Duodenal mucosa (tissue), 2 donors: Measurements from ENCODE around the gene ROBO1.

Experiments used
- H3K27ac ChIP-seq: one replicate; pipeline ENCODE4 v1.7.0; 2013; ENCODE audit warnings: low read depth, low read length
- H3K27me3 ChIP-seq, 2 donors: one replicate each; pipeline ENCODE4 v1.7.0; 2013; ENCODE audit warnings: low read length in 2 of 2, control low read depth in 1 of 2; ENCODE audit not compliant: insufficient read depth in 2 of 2, control insufficient read depth in 1 of 2
- H3K36me3 ChIP-seq, 2 donors: one replicate each; pipeline ENCODE4 v1.7.0; 2013; ENCODE audit warnings: low read length in 2 of 2, control low read depth in 1 of 2; ENCODE audit not compliant: insufficient read depth in 2 of 2, control insufficient read depth in 1 of 2
- H3K4me1 ChIP-seq, 2 donors: one replicate each; pipeline ENCODE4 v1.7.0; 2013; ENCODE audit warnings: low read length in 2 of 2, control low read depth in 1 of 2; ENCODE audit not compliant: insufficient read depth in 2 of 2, control insufficient read depth in 1 of 2
- H3K4me3 ChIP-seq, 2 donors: one replicate each; pipeline ENCODE4 v1.7.0; 2013; ENCODE audit warnings: low read length in 2 of 2, low read depth in 1 of 2
- H3K9ac ChIP-seq, 2 donors: one replicate each; pipeline ENCODE4 v1.7.0; 2013; ENCODE audit warnings: low read length in 2 of 2, low read depth in 1 of 2
- H3K9me3 ChIP-seq, 2 donors: one replicate each; pipeline ENCODE4 v1.7.0; 2013; ENCODE audit warnings: low read length in 2 of 2, control low read depth in 1 of 2; ENCODE audit not compliant: control insufficient read depth in 1 of 2

Gene ROBO1

GRCh38 chr3:78912259-78912658 is 855.5 kb downstream of the ROBO1 start:
- Histone ChIP-seq H3K27me3 (no peaks in the 10 kb centered on the region), H3K4me1 (no peaks in the 10 kb centered on the region), H3K27ac (no peak overlapping the region), H3K9me3 (no peaks in the 10 kb centered on the region), H3K36me3 (no peaks in the 10 kb centered on the region), H3K9ac (no peak overlapping the region), H3K4me3 (no peak overlapping the region)

DNA sequence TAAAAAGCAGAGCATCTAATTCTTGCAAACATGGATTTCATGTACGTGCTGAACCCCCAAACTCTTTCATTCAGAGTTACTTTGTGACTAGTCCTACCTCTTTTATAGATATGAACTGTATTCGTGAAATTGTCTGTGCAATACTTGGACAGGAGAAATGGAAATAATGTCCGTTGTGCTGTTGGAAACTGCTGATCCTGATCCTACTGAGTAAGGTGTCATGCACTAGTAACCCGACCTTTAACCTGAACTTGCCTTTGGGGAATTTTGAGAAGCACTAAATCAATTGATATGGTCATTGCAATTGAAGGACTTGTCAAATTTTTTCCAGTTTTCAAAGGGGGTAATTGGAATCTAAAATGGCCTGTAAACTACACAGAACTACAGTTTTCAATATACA is 856.4 kb downstream of the ROBO1 start:
- H3K36me3 ChIP-seq: no peaks in the 10 kb centered on the region
- no peak overlapping the region for H3K27ac ChIP-seq
- no peaks in the 10 kb centered on the region for H3K4me1 ChIP-seq
- no peaks in the 10 kb centered on the region for H3K9me3 ChIP-seq
- H3K27me3 ChIP-seq: no peaks in the 10 kb centered on the region
- H3K4me3 ChIP-seq: no peak overlapping the region
- H3K9ac ChIP-seq: no peak overlapping the region

DNA sequence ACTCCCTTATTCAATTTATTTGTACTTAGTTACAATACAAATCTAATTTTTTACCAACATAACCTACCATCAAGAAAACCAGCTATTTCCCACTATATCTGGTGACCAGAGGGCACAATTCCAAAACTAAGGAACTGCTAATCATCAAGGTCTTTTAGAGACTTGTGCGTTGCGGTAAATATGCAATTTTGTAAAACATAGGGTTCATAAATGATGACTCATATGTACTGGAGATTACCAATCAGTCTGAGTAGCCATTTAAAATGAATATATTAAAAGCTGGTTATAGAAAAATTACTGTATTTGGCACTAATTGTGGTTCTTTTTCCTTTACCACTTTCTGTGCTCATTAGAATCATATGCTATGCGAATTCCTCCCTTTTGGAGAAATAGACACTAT is 859.6 kb downstream of the ROBO1 start:
- Histone ChIP-seq H3K9ac (no peak overlapping the region), H3K36me3 (no peaks in the 10 kb centered on the region), H3K27me3 (no peaks in the 10 kb centered on the region), H3K4me1 (no peaks in the 10 kb centered on the region), H3K27ac (no peak overlapping the region), H3K9me3 (no peaks in the 10 kb centered on the region), H3K4me3 (no peak overlapping the region)

DNA sequence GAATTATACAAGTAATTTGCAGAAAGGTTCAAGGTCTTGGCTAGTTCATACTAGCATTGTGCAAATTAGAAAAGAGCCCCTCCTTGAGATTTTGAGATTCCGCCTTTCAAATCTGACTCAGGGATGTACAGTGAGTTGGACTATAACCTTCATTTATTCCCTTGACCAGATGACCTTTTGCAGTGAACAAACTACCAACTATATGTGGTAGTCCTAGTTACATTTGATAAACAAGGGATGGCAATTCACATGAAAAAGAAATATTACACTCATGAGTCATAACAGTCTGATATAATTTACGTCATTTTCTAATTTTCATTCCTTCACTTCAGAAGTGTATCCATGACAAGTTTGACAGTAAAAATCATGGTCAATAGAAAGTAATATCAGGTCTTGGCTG is 860.4 kb downstream of the ROBO1 start:
- Histone ChIP-seq H3K4me3 (no peak overlapping the region), H3K27ac (no peak overlapping the region), H3K4me1 (no peaks in the 10 kb centered on the region), H3K36me3 (no peaks in the 10 kb centered on the region), H3K27me3 (no peaks in the 10 kb centered on the region), H3K9ac (no peak overlapping the region), H3K9me3 (no peaks in the 10 kb centered on the region)

- Histone ChIP-seq H3K9ac (no peak overlapping the region), H3K9me3 (no peaks in the 10 kb centered on the region), H3K36me3 (no peaks in the 10 kb centered on the region), H3K27ac (no peak overlapping the region), H3K27me3 (no peaks in the 10 kb centered on the region), H3K4me1 (no peaks in the 10 kb centered on the region), H3K4me3 (no peak overlapping the region)
These were observed 860.9 kb downstream of the ROBO1 start for GRCh38 chr3:78906930-78907329.

DNA sequence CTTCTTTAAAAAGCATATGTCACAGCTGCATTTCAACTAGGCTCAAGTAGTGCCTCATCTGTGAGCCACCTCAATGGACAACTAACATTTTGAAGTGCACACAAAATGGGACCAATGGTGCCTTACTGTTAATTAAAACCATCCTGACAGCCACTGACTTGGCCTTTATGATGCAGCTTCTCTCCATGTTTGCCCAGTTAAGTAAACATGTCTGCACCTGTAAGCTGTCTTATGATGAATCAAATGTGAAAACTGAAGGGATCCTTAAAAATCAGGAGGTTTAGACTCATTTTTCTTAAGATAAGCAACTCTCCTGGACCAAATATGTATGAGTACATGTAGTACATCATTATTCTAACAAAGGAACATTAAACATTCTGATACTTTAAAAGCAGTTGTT is 861.6 kb downstream of the ROBO1 start:
- Histone ChIP-seq H3K9ac (no peak overlapping the region), H3K27me3 (no peaks in the 10 kb centered on the region), H3K27ac (no peak overlapping the region), H3K9me3 (no peaks in the 10 kb centered on the region), H3K36me3 (no peaks in the 10 kb centered on the region), H3K4me3 (no peak overlapping the region), H3K4me1 (no peaks in the 10 kb centered on the region)

DNA sequence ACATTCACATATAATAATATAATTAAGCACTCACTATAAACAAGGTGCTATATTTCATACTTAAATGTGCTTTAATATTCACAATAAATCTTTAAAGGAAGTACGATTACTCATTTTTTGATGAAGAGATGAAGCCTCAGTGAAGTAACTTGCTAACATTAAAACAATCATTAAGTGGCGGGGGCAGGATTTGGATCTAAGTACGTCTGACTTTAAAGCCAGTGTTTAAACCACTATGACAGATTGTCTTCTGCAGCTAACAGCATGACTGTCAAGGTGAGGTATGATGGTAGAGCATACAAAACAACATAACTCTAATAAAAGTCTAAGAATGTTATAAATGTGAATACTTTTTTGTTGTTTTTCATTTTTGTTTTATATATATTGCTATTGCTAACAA is 862.1 kb downstream of the ROBO1 start:
- no peak overlapping the region for H3K27ac ChIP-seq
- no peak overlapping the region for H3K9ac ChIP-seq
- no peaks in the 10 kb centered on the region for H3K36me3 ChIP-seq
- no peaks in the 10 kb centered on the region for H3K4me1 ChIP-seq
- H3K9me3 ChIP-seq: no peaks in the 10 kb centered on the region
- no peaks in the 10 kb centered on the region for H3K27me3 ChIP-seq
- no peak overlapping the region for H3K4me3 ChIP-seq

DNA sequence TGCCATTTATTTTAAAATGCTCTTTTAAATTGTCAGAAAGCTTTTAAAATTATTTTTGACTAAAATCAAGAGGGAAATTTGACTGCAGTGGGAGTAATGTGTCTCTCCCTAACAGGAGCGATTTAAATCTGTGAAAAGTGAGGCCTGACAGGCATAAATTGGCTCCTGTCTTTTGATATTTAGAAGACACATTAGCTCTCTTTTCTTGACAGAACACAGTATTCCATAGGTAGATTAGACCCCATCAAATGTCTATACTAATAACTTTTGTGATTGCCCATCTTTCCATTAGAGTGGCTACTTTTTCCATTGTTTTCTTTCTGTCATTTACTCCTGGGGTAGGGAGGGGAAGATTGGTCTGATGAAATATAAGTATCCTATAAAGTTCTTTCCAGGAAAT is 866.3 kb downstream of the ROBO1 start:
- no peak overlapping the region for H3K27ac ChIP-seq

GRCh38 chr3:78900880-78901279 is 866.9 kb downstream of the ROBO1 start:
- Histone ChIP-seq H3K9ac (no peak overlapping the region), H3K4me1 (no peaks in the 10 kb centered on the region), H3K36me3 (no peaks in the 10 kb centered on the region), H3K9me3 (no peaks in the 10 kb centered on the region), H3K27me3 (no peaks in the 10 kb centered on the region), H3K4me3 (no peak overlapping the region), H3K27ac (peak overlapping the region; percentile 14)

More for the DNA sequence above, 866.3 kb downstream of the ROBO1 start:
- no peak overlapping the region for H3K9ac ChIP-seq
- no peaks in the 10 kb centered on the region for H3K9me3 ChIP-seq
- no peaks in the 10 kb centered on the region for H3K27me3 ChIP-seq
- H3K4me3 ChIP-seq: no peak overlapping the region
- H3K36me3 ChIP-seq: no peaks in the 10 kb centered on the region
- H3K4me1 ChIP-seq: no peaks in the 10 kb centered on the region

GRCh38 chr3:78900426-78900825 is 867.4 kb downstream of the ROBO1 start:
- Histone ChIP-seq H3K27ac (no peak overlapping the region), H3K9me3 (no peaks in the 10 kb centered on the region), H3K4me3 (no peak overlapping the region), H3K27me3 (no peaks in the 10 kb centered on the region), H3K9ac (no peak overlapping the region), H3K36me3 (no peaks in the 10 kb centered on the region), H3K4me1 (no peaks in the 10 kb centered on the region)

- Histone ChIP-seq H3K4me3 (no peak overlapping the region), H3K27ac (no peak overlapping the region), H3K36me3 (no peaks in the 10 kb centered on the region), H3K9ac (no peak overlapping the region), H3K27me3 (no peaks in the 10 kb centered on the region), H3K4me1 (no peaks in the 10 kb centered on the region), H3K9me3 (no peaks in the 10 kb centered on the region)
These were observed 872.3 kb downstream of the ROBO1 start for GRCh38 chr3:78895528-78895927.
